HPDE6-E6E7 (cell line): ENCODE data around the gene NCF4.

ENCODE experiments used
- DNase-seq: peaks from one replicate; pipeline ENCODE4 v3.0.0; 2011; ENCODE audit warnings: missing footprints; ENCODE audit errors: extremely low spot score

The NCF4 gene

DNA sequence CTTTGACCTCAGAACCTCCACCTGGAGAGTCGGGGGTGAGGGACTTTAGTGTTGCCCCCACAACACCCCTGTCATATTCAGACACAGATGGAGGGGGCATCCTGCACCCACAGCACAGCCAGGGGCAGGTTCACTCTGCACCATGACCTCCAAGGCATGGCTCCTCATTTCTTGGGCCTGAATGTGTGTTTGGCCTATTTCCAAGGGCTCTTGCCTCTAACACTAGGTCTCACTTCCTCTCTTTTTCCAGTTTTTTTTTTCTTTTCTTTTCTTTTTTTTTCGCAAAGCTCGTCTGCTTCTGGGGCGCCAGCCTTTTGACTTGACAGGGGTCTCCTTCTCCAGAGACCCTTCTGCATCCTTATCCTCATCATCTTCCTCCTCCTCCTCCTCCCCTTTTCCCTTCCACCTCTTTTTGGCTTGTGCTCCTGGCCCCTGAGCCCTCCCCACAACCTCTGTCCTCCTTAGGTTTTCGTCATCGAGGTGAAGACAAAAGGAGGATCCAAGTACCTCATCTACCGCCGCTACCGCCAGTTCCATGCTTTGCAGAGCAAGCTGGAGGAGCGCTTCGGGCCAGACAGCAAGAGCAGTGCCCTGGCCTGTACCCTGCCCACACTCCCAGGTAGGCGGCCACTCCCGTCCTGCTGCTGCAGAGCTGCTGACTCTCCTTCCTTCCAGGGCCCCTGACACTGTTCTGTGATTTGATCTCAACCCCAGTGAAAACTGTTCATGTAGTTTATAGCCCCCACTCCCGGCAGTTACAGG lies 3.8 kb downstream of the NCF4 start:
- no peak for DNase-seq

- no peak for DNase-seq
Measured at GRCh38 chr22:36865346-36865745, 4.5 kb downstream of the NCF4 start.

DNA sequence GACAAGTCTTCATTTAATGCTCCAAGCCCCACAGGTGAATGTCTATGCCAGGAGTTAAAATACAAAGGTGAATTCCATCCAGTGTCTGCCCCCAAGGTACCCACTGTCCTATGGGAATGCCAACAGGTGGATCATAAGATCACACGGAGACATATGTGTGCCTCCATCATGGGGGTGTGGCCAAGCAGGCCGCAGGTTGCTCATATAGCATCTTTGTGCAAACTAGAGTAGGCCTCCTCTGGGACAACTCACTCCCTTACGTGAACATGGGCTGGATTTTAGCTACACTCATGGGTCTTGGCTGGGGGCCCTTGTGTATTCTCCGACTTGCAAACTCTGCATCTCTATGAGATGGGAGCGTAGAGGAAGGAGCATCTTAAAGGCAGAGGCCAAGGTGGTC lies 6.9 kb downstream of the NCF4 start:
- DNase-seq, result no peak

DNA sequence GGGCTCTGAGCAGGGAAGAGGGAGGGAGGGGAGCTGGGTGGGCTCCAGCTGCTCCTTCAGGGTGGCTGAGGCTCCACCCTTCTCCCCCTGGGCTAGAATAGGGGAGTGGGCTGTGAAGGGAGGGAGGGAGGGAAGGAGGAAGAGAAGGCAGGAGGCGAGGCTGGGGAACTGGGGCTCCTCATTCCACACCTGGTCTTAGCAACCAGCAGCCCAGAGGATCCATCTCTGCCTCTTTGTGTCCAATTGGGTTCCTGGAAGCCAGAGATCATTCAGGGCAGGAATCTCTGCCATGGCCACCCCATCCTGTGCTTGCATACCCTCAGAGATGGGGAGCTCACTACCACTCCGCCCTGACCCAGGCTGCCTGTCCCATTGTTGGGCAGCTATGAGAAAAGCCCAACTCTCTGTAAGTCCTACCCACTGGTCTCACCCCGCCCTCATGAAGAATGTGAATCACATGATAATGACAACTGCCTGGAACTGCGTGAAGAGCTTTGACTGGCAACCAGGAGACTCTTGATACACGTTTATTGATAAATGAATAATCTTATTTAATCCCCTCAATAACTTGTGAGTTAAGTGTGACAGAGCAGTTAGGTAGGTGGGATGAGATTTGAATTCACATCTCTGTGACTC lies 7.9 kb downstream of the NCF4 start:
- no peak for DNase-seq

DNA sequence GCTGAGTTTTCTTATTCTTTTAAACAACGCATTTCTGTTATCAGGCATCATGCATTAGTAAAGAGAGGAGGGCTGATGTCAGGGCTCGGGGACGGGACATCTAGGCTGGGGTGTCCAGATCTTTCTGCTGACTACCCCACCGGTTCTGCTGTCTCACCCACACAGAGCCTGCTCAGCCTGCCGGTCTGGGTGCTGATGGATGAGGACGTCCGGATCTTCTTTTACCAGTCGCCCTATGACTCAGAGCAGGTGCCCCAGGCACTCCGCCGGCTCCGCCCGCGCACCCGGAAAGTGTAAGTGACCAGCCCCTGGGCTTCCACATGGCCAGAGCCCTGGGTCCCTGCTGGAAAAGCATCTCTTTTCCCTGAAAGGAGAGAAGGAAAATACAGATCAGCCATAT lies 9.4 kb downstream of the NCF4 start:
- DNase-seq, result peak; percentile 80

DNA sequence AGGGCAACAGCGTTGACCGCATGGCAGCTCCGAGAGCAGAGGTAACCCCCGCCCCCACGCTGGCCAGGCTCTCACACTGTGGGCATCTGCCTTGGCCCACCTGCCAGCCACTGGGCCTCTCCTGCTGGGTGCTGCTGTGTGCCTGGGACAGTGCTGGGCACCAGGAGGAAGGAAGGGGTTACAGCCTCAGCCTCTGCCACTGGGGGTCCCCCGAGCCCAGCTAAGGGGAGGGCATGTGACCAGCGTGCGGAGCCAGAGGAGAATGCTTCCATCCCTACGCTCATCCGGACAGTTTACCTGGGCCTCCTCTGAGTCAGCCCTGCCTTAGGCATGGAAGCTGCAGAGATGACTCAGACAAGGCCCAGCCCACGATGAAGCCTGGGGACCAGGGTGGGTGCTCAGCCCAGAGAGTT lies 10.9 kb downstream of the NCF4 start:
- peak; percentile 80 for DNase-seq

DNA sequence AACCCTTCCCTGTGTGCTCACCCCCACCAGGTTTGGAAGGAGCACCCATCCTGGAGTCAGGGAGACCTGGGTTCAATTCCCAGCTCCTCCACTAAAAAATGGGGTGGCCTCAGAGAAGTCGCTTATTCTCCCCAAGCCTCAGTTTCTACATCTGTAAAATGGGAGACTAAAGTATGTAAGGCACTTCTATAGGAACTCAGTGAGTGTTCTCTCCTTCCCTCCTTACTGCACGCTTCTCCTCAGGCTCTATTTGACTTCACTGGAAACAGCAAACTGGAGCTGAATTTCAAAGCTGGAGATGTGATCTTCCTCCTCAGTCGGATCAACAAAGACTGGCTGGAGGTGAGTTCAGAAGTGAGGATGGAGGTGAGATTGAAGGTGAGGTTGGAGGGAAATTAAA lies 11.3 kb downstream of the NCF4 start:
- DNase-seq, result no peak

- DNase-seq, result no peak
Measured at GRCh38 chr22:36872866-36873498, 12.2 kb downstream of the NCF4 start.

GRCh38 chr22:36873614-36874308 lies 13.0 kb downstream of the NCF4 start:
- DNase-seq, result peak; percentile 50

DNA sequence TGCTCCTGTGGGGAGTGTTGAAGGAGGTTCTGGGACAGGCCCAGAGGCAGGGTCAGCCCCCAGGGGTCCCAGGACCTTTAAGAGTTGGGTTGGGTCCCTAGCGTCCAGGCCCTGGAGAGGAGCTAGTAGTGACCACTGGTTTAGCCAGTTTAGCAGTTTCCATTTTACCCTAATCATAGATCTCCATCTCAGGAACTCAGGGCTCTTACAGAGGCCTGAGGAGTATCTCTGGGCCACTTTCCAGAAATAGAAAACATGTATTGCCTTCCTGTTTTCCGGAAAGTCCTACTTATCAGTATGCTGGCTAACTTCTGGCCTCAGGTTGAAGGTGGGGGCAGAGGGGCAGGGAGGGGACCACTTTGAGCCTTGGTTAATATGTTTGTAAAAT lies 13.5 kb downstream of the NCF4 start:
- DNase-seq, result no peak

DNA sequence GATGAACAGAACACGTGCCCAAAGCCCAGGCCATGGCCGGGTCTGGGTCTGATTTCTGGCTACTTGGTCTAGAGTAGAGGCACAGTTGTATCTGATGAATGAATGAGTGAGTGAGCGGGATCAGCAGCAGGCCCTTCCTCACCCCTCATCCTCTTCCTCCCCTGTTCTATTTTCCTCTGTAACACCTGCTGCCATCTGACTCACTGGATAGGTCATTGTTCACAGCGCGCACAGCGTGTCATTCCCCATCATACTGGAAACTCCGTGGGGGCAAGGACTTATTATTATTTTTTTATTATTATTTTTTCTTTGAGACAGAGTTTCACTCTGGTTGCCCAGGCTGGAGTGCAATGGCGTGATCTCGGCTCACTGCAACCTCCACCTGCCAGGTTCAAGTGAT lies 13.9 kb downstream of the NCF4 start:
- DNase-seq, result no peak

DNA sequence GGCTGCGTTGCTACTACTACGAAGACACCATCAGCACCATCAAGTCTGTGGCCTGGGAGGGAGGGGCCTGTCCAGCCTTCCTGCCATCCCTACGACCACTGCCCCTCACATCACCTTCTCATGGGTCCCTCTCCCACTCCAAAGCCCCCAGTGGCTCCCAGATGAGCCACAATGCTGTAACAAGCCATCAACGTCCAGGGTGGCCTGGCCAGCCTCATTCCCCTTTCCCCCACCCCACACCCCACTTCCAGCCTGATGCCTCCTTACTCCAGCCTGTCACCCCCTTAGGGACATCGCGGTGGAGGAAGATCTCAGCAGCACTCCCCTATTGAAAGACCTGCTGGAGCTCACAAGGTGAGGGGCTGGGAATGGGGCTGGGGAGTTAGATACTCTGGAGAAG lies 14.9 kb downstream of the NCF4 start:
- no peak for DNase-seq

GRCh38 chr22:36879775-36880174 lies 19.0 kb downstream of the NCF4 start:
- no peak for DNase-seq

DNA sequence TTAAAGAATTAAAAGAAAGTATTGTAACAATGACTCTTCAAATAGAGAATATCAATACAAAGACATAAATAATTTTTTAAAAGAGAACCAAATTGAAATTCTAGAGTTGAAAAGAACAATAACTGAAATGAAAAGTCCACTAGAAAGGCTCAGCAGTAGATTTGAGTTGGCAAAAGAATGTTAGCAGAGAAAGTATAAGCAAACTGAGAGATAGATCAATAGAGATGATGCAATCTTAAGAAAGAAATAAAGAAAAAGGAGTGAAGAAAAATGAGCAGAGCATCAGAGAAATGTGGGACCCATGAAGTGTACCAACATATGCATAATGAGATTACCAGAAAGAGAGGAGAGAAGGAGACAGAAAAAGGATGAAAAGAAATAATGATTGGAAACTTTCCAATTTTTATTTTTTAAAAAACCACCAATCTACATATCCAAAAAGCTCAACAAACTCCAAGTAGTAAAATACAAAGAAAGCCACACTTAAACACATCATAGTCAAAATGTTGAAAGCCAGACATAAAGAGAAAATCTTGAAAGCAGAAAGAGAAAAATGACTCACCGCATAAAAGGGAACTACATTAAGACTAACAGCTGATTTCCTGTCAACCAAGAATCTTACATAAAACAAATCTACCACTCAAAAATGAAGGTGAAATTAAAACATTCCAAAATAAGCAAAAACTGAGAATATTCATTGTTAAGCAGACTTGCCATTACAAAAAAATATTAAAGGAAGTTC lies 20.9 kb downstream of the NCF4 start:
- DNase-seq, result no peak

DNA sequence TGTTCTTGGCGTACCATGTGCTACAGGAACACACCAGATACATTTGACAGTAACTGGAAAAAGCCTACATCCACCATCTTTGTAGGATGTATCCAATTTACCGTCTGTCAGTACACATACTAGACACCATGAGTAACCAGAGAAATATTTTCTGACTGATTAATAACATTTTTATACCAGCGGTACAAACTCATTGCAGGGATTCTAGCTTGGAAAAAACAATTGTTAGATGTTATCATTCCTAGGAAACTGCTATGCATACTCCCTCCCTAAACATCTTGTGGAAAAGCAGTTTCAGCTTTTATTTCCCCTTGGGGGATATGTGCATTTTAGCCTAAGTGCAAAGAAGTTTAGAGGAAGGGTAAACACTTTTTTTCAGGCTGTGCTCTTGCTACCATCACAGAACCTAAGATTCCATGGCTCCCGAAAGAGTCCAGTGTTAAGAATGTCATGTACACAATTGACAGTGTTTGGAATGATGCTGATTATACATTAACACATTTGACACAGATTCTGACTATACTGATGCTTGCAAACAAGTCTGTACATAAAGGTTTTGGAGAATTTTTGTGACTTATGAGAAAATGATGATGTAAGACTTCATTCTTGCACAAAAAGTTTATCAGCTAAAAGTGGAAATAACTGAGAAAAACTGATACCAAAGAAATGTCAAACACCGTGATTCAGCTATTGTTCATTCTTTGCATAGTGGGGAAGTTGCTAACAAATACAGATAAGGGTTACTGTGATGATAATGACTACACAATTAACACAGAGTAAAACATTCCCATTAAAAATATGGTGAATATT lies 23.7 kb downstream of the NCF4 start:
- no peak for DNase-seq

DNA sequence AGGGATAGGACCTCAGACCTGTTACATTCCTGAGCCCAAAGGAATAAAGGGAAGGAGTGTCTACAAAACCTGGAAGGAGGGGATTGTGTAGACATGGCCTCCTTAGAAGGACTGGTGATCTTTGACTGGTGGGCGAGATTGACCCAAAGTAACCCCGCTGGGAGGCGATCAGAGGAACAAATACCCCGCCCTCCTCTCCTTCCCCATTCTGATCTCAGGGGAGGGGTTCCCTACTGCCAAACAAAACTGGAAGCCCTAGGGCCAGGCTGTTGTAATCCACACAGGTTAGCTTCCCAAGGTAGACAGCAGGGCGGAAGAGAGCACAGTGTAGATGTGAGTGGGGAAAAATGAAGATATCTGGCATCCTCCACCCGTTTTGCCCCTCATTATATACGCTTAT lies 24.7 kb downstream of the NCF4 start:
- DNase-seq, result no peak

DNA sequence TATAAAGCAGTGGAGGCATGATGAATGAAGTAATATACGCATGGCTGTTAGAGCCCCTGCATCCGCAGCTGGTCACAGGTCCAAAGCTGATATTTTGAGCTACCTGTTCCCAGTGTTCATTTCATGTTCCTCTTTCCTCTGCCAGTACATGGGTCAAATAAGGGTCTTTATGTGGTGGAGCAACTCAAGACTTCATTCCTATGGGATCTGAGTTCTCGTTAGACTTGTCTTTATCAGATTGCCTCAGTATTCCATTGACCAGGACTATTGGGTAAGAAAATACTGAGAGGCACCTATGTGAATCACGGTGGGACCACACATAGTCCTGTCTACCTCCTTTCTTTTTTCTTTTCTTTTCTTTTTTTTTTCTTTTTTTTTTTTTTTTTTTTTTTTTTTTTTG lies 25.2 kb downstream of the NCF4 start:
- no peak for DNase-seq

DNA sequence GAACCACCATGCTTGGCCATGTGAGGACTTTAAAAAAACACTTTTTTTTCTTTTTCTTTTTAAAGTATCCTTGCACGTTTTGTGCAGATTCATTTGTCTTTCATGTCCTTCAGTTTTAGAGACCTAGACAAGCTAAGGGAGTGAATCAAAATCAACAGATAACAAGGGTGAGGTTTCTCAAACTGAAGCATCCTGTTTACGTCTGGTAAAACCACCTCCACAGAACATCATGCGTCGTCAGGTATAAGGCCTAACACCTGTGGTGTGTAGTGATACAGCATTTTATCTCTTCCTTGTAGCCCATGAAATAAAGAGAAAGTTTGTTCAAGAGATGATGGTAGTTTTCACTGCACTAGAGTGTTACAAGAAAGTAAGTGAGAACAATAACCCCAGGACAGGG lies 26.4 kb downstream of the NCF4 start:
- DNase-seq, result no peak

DNA sequence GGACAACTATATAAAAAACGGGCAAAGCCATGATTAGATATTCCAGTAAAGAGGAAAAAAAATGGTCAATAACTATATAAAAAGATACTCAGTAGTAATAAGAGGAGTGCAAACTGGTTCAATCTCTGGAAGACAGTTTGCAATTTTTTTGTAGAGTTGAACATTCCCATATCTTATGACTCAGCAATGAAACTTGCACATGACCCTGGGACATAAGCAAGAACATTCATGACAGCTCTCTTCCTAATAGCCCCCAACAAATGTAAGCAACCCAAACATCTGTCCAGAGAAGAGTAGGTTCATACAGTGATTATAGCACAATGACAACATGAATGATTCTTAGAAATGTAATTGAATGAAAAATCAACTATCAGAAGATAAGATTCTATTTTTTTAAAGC lies 30.8 kb downstream of the NCF4 start:
- DNase-seq, result no peak

DNA sequence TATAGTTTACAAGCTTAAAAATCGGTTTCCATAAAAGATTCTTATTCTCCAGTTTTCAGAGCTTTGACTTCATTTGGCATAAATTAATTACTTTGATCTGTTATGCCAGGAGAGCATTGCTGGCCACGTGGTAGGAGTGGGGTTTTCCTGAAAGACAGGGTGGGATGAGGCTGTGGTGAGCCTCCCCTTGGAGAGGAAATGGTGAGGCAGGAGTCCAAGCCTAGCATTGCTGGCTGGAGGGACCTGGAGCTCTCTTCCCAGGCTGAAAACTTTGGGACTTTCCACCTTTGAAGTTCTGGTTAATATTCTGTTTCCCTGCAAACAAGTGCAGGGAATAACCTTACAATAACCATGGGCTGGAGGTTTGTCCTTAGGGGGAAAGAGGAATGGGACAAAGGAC lies 31.5 kb downstream of the NCF4 start:
- DNase-seq, result no peak

DNA sequence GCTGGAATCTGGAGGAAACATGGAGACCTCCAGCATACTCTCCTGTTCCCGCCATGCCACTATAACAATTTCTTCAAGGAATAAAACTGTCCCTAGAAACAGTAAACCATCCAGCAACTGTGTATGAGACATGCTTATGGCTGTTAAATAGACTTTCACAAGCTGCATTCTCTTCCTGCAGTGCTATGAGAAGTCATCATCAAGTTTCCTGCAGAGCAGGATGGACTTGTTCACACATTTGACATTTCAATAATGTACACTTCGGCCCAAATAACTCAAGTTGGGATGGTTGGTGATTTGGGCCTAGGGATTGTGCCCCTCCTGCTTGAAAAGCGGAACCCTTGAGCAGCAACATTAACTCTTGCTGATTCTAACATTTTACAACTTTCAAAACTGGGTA lies 32.5 kb downstream of the NCF4 start:
- no peak for DNase-seq
